H9 (cell line): ENCODE measurements around the gene ARMH3. TPM values are rescaled to one million over a fixed set of nuclear protein-coding genes. Genes with fewer than 3 reads are reported as not detected.

Experiments
- DNase-seq: peaks from one replicate; pipeline ENCODE4 v3.0.0-alpha.2; 2017
- H2AFZ ChIP-seq: one replicate; pipeline ENCODE4 v1.6.1; 2013; ENCODE audit warnings: mild to moderate bottlenecking, low read length, control low read depth, moderate library complexity
- H2AK5ac ChIP-seq: 2 replicates; pipeline ENCODE4 v1.6.1; 2013; ENCODE audit warnings: low read length, control low read depth, mixed read lengths; ENCODE audit not compliant: insufficient read length
- H2BK120ac ChIP-seq: one replicate; pipeline ENCODE4 v1.6.1; 2013; ENCODE audit warnings: low read depth, mild to moderate bottlenecking, low read length, control low read depth, inconsistent platforms; ENCODE audit not compliant: poor library complexity, severe bottlenecking
- H2BK12ac ChIP-seq: 2 replicates; pipeline ENCODE4 v1.6.1; 2013; ENCODE audit warnings: low read length, control low read depth, mixed read lengths, low read depth; ENCODE audit not compliant: insufficient read length
- H2BK15ac ChIP-seq: 2 replicates; pipeline ENCODE4 v1.6.1; 2013; ENCODE audit warnings: low read depth, low read length, control low read depth
- H2BK20ac ChIP-seq: one replicate; pipeline ENCODE4 v1.6.1; 2013; ENCODE audit warnings: low read depth, mild to moderate bottlenecking, low read length, control low read depth, inconsistent platforms; ENCODE audit not compliant: poor library complexity, severe bottlenecking
- H2BK5ac ChIP-seq: 2 replicates; pipeline ENCODE4 v1.6.1; 2013; ENCODE audit warnings: low read length, control low read depth, mixed read lengths; ENCODE audit not compliant: insufficient read length
- H3K14ac ChIP-seq: 2 replicates; pipeline ENCODE4 v1.6.1; 2013; ENCODE audit warnings: low read length, control low read depth; ENCODE audit not compliant: insufficient read depth
- H3K18ac ChIP-seq: 2 replicates; pipeline ENCODE4 v1.6.1; 2013; ENCODE audit warnings: low read depth, mild to moderate bottlenecking, mixed read lengths, low read length, control low read depth; ENCODE audit not compliant: insufficient read length
- H3K23ac ChIP-seq: 2 replicates; pipeline ENCODE4 v1.6.1; 2013; ENCODE audit warnings: low read length, control low read depth, mixed read lengths, low read depth; ENCODE audit not compliant: insufficient read length
- H3K23me2 ChIP-seq: 2 replicates; pipeline ENCODE4 v1.6.1; 2013; ENCODE audit warnings: low read depth, mild to moderate bottlenecking, mixed read lengths, low read length, control low read depth; ENCODE audit not compliant: insufficient read length, poor library complexity, severe bottlenecking
- H3K27ac ChIP-seq: 2 replicates; pipeline ENCODE4 v1.5.1; 2013; ENCODE audit warnings: low read length, control low read depth, mixed read lengths, low read depth; ENCODE audit not compliant: insufficient read length
- H3K27me3 ChIP-seq: 2 replicates; pipeline ENCODE4 v1.6.1; 2013; ENCODE audit warnings: low read length, control low read depth, inconsistent platforms; ENCODE audit not compliant: insufficient read depth
- H3K4ac ChIP-seq: 2 replicates; pipeline ENCODE4 v1.6.1; 2013; ENCODE audit warnings: low read depth, mild to moderate bottlenecking, control low read depth, inconsistent platforms, low read length, moderate library complexity
- H3K4me1 ChIP-seq: 2 replicates; pipeline ENCODE4 v1.6.1; 2013; ENCODE audit warnings: low read length, control low read depth, inconsistent platforms; ENCODE audit not compliant: insufficient read depth
- H3K4me2 ChIP-seq: 2 replicates; pipeline ENCODE4 v1.6.1; 2013; ENCODE audit warnings: low read length, control low read depth, mixed read lengths; ENCODE audit not compliant: insufficient read length, insufficient read depth
- H3K56ac ChIP-seq: 2 replicates; pipeline ENCODE4 v1.6.1; 2013; ENCODE audit warnings: low read depth, mild to moderate bottlenecking, mixed read lengths, low read length, control low read depth; ENCODE audit not compliant: insufficient read length
- H3K79me1 ChIP-seq: 2 replicates; pipeline ENCODE4 v1.6.1; 2013; ENCODE audit warnings: low read depth, mild to moderate bottlenecking, moderate library complexity, low read length, control low read depth, inconsistent platforms; ENCODE audit not compliant: insufficient read depth, poor library complexity, severe bottlenecking
- H3K79me2 ChIP-seq: 2 replicates; pipeline ENCODE4 v1.6.1; 2013; ENCODE audit warnings: low read length, control low read depth, inconsistent platforms; ENCODE audit not compliant: insufficient read depth
- H3K9ac ChIP-seq: 2 replicates; pipeline ENCODE4 v1.6.1; 2013; ENCODE audit warnings: low read length, control low read depth, mixed read lengths; ENCODE audit not compliant: insufficient read length; ENCODE audit errors: extremely low read depth
- H3K9me3 ChIP-seq: one replicate; pipeline ENCODE4 v1.6.1; 2013; ENCODE audit warnings: low read depth, low read length, inconsistent platforms; ENCODE audit not compliant: control insufficient read depth
- H3T11ph ChIP-seq: one replicate; pipeline ENCODE4 v1.6.1; 2013; ENCODE audit warnings: mild to moderate bottlenecking, low read length, control low read depth, inconsistent platforms
- H4K20me1 ChIP-seq: one replicate; pipeline ENCODE4 v1.6.1; 2013; ENCODE audit not compliant: control insufficient read depth, insufficient read length, insufficient read depth
- H4K5ac ChIP-seq: 2 replicates; pipeline ENCODE4 v1.6.1; 2013; ENCODE audit warnings: low read depth, mild to moderate bottlenecking, mixed read lengths, low read length, control low read depth; ENCODE audit not compliant: insufficient read length
- H4K8ac ChIP-seq: replicated peaks from 2 replicates; pipeline ENCODE4 v1.6.1; 2013; ENCODE audit warnings: low read length, control low read depth, mixed read lengths, low read depth; ENCODE audit not compliant: insufficient read length
- H4K91ac ChIP-seq: 2 replicates; pipeline ENCODE4 v1.6.1; 2013; ENCODE audit warnings: low read depth, mild to moderate bottlenecking, moderate library complexity, mixed read lengths, low read length, control low read depth; ENCODE audit not compliant: insufficient read length
- H3K27ac Mint-ChIP-seq, 3 experiments: 2 replicates in 2 of 3; 3 replicates in 1 of 3; pipeline ENCODE4 v1.8.0; 2020 to 2021; ENCODE audit warnings: mixed read lengths in 3 of 3, mild to moderate bottlenecking in 1 of 3, moderate library complexity in 1 of 3
- H3K27me3 Mint-ChIP-seq: 2 replicates; pipeline ENCODE4 v1.8.0; 2021; ENCODE audit warnings: low read depth, mild to moderate bottlenecking, moderate library complexity, mixed read lengths
- H3K36me3 Mint-ChIP-seq, 3 experiments: 2 replicates in 2 of 3; 3 replicates in 1 of 3; pipeline ENCODE4 v1.8.0; 2020 to 2021; ENCODE audit warnings: low read depth in 3 of 3, mixed read lengths in 3 of 3; ENCODE audit not compliant: insufficient read depth in 1 of 3
- H3K4me1 Mint-ChIP-seq, 2 experiments: 2 replicates each; pipeline ENCODE4 v1.8.0; 2020; ENCODE audit warnings: mixed read lengths in 2 of 2
- H3K4me3 Mint-ChIP-seq, 2 experiments: 2 replicates in 1 of 2; 3 replicates in 1 of 2; pipeline ENCODE4 v1.8.0; 2020 to 2021; ENCODE audit warnings: mild to moderate bottlenecking in 2 of 2, mixed read lengths in 2 of 2, moderate library complexity in 1 of 2
- H3K9me3 Mint-ChIP-seq, 2 experiments: 2 replicates in 1 of 2; 3 replicates in 1 of 2; pipeline ENCODE4 v1.8.0; 2020; ENCODE audit warnings: mild to moderate bottlenecking in 2 of 2, mixed read lengths in 2 of 2, moderate library complexity in 1 of 2
- CTCF ChIP-seq: fragments of 200-600 bp; sonication (generic); conservative IDR thresholded peaks from 3 replicates; pipeline ENCODE4 v1.8.0; 2021; ENCODE audit warnings: antibody characterized with exemption, mild to moderate bottlenecking
- WGBS: extraction: QIAGEN DNeasy Blood & Tissue Kit; methylation state at CpG from one replicate; pipeline ENCODE4 v1.1.7; 2013; ENCODE audit warnings: missing lambda C conversion rate, low lambda C conversion rate, mixed read lengths; ENCODE audit not compliant: insufficient read length; ENCODE audit errors: extremely low coverage; 5-methylcytosine and 5-hydroxymethylcytosine counted together
- total RNA-seq: library from RNA; stranded (reverse); gene quantifications from 2 replicates; pipeline ENCODE4 v1.2.1, GENCODE V29; 2021

ARMH3 gene
- total RNA-seq, 1 experiment from 2014 or later = 20.4 TPM

GRCh38 chr10:101839416-101840063 lies 216.4 kb downstream of the ARMH3 start:
- Histone ChIP-seq H3K4me1 (peaks cover 5% of the 10 kb centered on the region; the same call in 1 of the 2 replicates), H3K79me2 (no peaks in the 10 kb centered on the region), H3K23ac (no peak overlapping the region), H3K56ac (no peak overlapping the region), H3K79me1 (no peaks in the 10 kb centered on the region), H3K27ac (no peak overlapping the region), H2BK15ac (no peak overlapping the region), H3K4me2 (peak overlapping the region; percentile 77), H3K23me2 (peaks cover 13% of the 10 kb centered on the region), H2BK12ac (no peak overlapping the region), H3K9me3 (no peaks in the 10 kb centered on the region), H4K20me1 (peaks cover 2% of the 10 kb centered on the region), H3K27me3 (peaks cover 15% of the 10 kb centered on the region; the same call in 1 of the 2 replicates), H2AFZ (no peak overlapping the region), H3K14ac (no peak overlapping the region; the same call in 1 of the 2 replicates), H3T11ph (no peak overlapping the region), H2BK120ac (no peak overlapping the region), H4K8ac (no peak overlapping the region), H3K9ac (no peak overlapping the region), H3K18ac (peak overlapping the region; percentile 13), H4K91ac (no peak overlapping the region), H2BK20ac (no peak overlapping the region), H4K5ac (no peak overlapping the region), H3K4ac (no peak overlapping the region), H2BK5ac (no peak overlapping the region), H2AK5ac (no peak overlapping the region)
- H3K27me3 Mint-ChIP-seq = peaks cover 33% of the 10 kb centered on the region
- H3K4me1 Mint-ChIP-seq = peaks cover 28 to 52% of the 10 kb centered on the region in 2 experiments
- peak overlapping the region; percentile 81 to 92 for H3K4me3 Mint-ChIP-seq
- H3K27ac Mint-ChIP-seq = peak overlapping the region; percentile 10 to 93 (median 76); a peak in 3 of 7 replicates
- WGBS = no CpG with 5 or more reads among the region's 36 CpGs
- peak; percentile 76 for DNase-seq
- H3K9me3 Mint-ChIP-seq = no peaks in the 10 kb centered on the region
- no peaks in the 10 kb centered on the region for H3K36me3 Mint-ChIP-seq
- TF ChIP-seq CTCF = no peak
